ENCODE measurements around the gene PPFIBP2. TPM values are rescaled to one million over a fixed set of nuclear protein-coding genes. Genes with fewer than 3 reads are reported as not detected.

Gene PPFIBP2
- total RNA-seq, 1 donor from 2014 or later, result 64.1 TPM

DNA sequence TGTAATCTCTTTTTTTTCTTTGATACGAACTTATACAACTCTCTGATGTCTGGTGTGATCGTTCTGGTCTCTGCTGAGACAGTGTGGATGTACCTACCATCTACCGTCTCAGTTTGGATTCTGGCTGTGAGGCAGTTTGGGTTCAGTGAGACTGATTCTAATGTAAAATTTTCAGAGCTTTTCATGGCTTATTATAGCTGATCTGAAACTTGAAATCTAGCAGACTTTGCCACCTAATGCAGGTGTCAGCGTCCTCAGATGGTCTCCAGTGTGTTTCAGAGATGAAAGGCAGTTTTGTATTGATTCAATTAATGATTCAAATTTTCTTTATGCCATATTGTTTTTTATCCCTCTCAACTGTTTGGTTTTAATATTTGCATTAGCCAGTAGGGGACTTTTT is 35.9 kb downstream of the PPFIBP2 start:
- H3K4me1 Mint-ChIP-seq (ENCODE audit: low read depth), result peaks cover 13% of the 10 kb centered on the region
- TF ChIP-seq, protein P1, sequence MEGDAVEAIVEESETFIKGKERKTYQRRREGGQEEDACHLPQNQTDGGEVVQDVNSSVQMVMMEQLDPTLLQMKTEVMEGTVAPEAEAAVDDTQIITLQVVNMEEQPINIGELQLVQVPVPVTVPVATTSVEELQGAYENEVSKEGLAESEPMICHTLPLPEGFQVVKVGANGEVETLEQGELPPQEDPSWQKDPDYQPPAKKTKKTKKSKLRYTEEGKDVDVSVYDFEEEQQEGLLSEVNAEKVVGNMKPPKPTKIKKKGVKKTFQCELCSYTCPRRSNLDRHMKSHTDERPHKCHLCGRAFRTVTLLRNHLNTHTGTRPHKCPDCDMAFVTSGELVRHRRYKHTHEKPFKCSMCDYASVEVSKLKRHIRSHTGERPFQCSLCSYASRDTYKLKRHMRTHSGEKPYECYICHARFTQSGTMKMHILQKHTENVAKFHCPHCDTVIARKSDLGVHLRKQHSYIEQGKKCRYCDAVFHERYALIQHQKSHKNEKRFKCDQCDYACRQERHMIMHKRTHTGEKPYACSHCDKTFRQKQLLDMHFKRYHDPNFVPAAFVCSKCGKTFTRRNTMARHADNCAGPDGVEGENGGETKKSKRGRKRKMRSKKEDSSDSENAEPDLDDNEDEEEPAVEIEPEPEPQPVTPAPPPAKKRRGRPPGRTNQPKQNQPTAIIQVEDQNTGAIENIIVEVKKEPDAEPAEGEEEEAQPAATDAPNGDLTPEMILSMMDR (IDR thresholded peaks at IDR 0.05; ENCODE audit: unreplicated experiment), result no peak
- peaks cover 1% of the 10 kb centered on the region for H3K36me3 Mint-ChIP-seq (ENCODE audit: insufficient read depth)
- no peaks in the 10 kb centered on the region for H3K27me3 Mint-ChIP-seq
- H3K27ac Mint-ChIP-seq, result no peak overlapping the region
- no peak overlapping the region for H3K4me3 Mint-ChIP-seq (ENCODE audit: low read depth)
- H3K9me3 Mint-ChIP-seq (ENCODE audit: low read depth), result no peaks in the 10 kb centered on the region
- no peak for DNase-seq (ENCODE audit: low spot score, unreplicated experiment)

DNA sequence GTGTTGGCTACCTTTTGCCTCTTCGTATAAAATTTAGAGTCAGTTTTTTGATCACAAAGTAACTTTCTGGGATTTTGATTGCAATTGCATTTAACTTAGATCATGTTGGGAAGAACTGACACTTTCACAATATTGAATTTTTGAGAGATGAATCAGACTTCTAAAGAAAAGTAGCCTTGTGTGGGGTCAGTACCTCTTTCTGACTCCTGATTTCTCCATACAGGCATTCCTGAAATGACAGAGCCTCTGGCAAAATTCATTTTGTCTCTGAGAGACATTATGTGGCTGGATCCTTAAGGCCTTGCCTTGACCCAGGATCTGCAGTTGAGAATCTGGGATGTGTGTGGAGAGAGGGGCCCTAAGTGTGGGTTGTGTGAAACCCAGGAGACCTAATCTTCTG is 37.8 kb downstream of the PPFIBP2 start:
- no peak overlapping the region for H3K27ac Mint-ChIP-seq
- H3K27me3 Mint-ChIP-seq, result no peaks in the 10 kb centered on the region
- H3K4me1 Mint-ChIP-seq (ENCODE audit: low read depth), result peaks cover 16% of the 10 kb centered on the region
- peaks cover 1% of the 10 kb centered on the region for H3K36me3 Mint-ChIP-seq (ENCODE audit: insufficient read depth)
- TF ChIP-seq, protein P1 (IDR thresholded peaks at IDR 0.05; ENCODE audit: unreplicated experiment), result no peak
- DNase-seq (ENCODE audit: low spot score, unreplicated experiment), result no peak
- H3K4me3 Mint-ChIP-seq (ENCODE audit: low read depth), result no peak overlapping the region
- no peaks in the 10 kb centered on the region for H3K9me3 Mint-ChIP-seq (ENCODE audit: low read depth)

DNA sequence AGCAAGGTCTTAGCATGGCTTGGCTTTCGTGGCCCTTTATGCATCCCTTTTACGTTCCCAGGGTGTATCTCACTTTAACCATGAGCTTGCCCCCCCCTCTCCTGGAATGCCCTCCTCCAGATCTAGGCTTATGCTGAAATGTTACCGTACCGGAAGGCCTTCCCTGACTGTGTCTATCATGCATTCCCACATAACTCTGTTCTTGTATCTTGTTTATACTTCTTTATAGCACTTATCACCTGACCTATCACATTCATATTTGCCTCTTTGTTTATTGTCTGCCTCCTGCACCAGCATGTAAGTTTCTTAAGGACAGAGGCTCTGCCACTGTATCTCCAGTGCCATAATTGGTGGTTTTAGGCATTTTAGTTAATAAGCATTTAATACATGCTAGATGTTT is 38.9 kb downstream of the PPFIBP2 start:
- TF ChIP-seq, protein P1 (IDR thresholded peaks at IDR 0.05; ENCODE audit: unreplicated experiment), result no peak
- H3K27me3 Mint-ChIP-seq, result no peaks in the 10 kb centered on the region
- no peak overlapping the region for H3K4me3 Mint-ChIP-seq (ENCODE audit: low read depth)
- DNase-seq (ENCODE audit: low spot score, unreplicated experiment), result no peak
- H3K9me3 Mint-ChIP-seq (ENCODE audit: low read depth), result no peaks in the 10 kb centered on the region
- peaks cover 16% of the 10 kb centered on the region for H3K4me1 Mint-ChIP-seq (ENCODE audit: low read depth)
- peaks cover 1% of the 10 kb centered on the region for H3K36me3 Mint-ChIP-seq (ENCODE audit: insufficient read depth)
- H3K27ac Mint-ChIP-seq, result no peak overlapping the region

DNA sequence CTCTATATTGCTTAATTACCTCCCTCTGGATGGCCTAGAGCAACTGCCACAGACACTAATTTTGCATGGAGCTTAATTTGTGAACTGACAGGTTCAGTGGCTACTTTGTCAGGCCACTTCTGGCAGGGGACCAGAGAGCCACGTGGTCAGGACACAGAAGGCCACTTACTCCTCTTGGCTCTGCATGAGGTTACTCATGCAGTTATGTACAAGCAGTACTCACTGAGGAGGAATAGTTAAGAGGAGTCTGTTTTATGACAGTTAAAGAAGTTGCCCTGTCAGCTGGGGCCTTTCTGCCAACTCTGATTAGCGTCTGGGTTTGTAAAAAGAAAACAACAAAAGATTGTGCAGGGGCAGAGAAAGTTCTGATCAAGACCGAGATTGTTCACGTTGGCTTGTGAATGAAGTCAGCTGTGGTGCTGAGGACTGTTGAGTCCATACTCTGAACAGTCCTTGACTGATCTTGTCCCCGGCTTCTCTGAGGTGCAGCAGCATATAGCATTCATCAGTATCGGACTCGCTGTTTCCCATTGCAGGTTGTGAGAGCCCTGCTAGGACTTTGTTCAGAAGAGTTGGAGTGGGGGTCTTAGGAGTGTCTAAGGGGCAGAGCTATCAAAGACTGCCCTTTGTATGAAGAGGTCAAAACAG is 41.4 kb downstream of the PPFIBP2 start:
- H3K9me3 Mint-ChIP-seq (ENCODE audit: low read depth), result no peaks in the 10 kb centered on the region
- no peaks in the 10 kb centered on the region for H3K27me3 Mint-ChIP-seq
- peaks cover 8% of the 10 kb centered on the region for H3K4me1 Mint-ChIP-seq (ENCODE audit: low read depth)
- no peaks in the 10 kb centered on the region for H3K36me3 Mint-ChIP-seq (ENCODE audit: insufficient read depth)
- H3K27ac Mint-ChIP-seq, result no peak overlapping the region
- H3K4me3 Mint-ChIP-seq (ENCODE audit: low read depth), result no peak overlapping the region
- no peak for DNase-seq (ENCODE audit: low spot score, unreplicated experiment)
- TF ChIP-seq, protein P1 (IDR thresholded peaks at IDR 0.05; ENCODE audit: unreplicated experiment), result no peak

DNA sequence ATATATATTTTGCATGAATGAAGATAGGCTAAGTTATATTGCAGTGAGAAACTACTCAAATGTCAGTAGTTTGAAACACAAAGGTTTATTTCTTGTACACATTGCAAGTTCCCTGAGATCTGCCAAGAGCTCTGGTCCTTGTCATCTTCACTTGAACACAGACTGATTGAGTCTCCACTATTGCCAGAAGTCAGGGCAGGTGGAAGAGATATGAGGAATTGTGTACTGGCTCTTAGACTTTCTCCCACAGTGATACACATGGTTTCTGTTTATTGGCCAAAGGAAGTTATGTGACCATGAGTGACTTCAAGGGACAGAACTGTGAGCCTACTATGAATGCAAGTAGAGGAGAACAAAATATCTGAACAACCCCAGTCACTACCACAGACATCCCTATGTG is 44.2 kb downstream of the PPFIBP2 start:
- Mint-ChIP-seq H3K9me3 (ENCODE audit: low read depth) (no peaks in the 10 kb centered on the region), H3K27me3 (no peaks in the 10 kb centered on the region), H3K27ac (no peak overlapping the region), H3K4me3 (ENCODE audit: low read depth) (no peak overlapping the region), H3K36me3 (ENCODE audit: insufficient read depth) (no peaks in the 10 kb centered on the region), H3K4me1 (ENCODE audit: low read depth) (peaks cover 6% of the 10 kb centered on the region)
- no peak for DNase-seq (ENCODE audit: low spot score, unreplicated experiment)
- TF ChIP-seq, protein P1 (IDR thresholded peaks at IDR 0.05; ENCODE audit: unreplicated experiment), result no peak

All from progenitor cell of endocrine pancreas (in vitro differentiated cells).